HCT116 (cell line): ENCODE data around the gene HOXB7. TPM values are rescaled to one million over a fixed set of nuclear protein-coding genes. Genes with fewer than 3 reads are reported as not detected.

Source experiments
- ATAC-seq: fragments of 200-7000 bp; cut with Tn5 transposase; 2 replicates; pipeline ENCODE4 v1.9.1; 2020; ENCODE audit warnings: mild to moderate bottlenecking, moderate library complexity
- BruUV-seq: library from RNA; stranded (reverse); fragments of 400-500 nt; replicated peaks from 2 replicates; lab custom pipeline; 2021; lab: Mats Ljungman, UMichigan
- CTCF ChIA-PET: fragments of 300-600 bp; sonication (Branson Sonifier 250); formaldehyde crosslinking; loops from one replicate; lab custom pipeline; 2021; ENCODE audit warnings: antibody characterized with exemption; lab: Charles Lee
- POLR2A ChIA-PET: fragments of 300-600, 350-600 bp; sonication (Branson Sonifier 250); formaldehyde crosslinking; loops from one replicate; lab custom pipeline; 2021; ENCODE audit warnings: antibody characterized with exemption; lab: Charles Lee
- RAD21 ChIA-PET, 2 experiments: fragments of 300-600 bp; sonication (Branson Sonifier 250); formaldehyde crosslinking; loops; one replicate each; lab custom pipeline; 2023; ENCODE audit warnings: low total read pairs in 2 of 2; ENCODE audit not compliant: uncharacterized antibody in 2 of 2, unreplicated experiment in 2 of 2, low non-redundant PET in 1 of 2; lab: Charles Lee
- DNase-seq: peaks from one replicate; pipeline ENCODE4 v3.0.0-alpha.2; 2010; ENCODE audit warnings: low read depth, low spot score
- H2AFZ ChIP-seq: fragments of 200-600 bp; shearing (Covaris generic), sonication (generic); 2 replicates; pipeline ENCODE4 v1.6.1; 2017; ENCODE audit warnings: low read depth, mixed run types, mixed read lengths, antibody characterized with exemption, low read length; ENCODE audit not compliant: poor library complexity, severe bottlenecking
- H3K27ac ChIP-seq: 2 replicates; pipeline ENCODE4 v1.5.1; 2012; ENCODE audit warnings: low read depth, low read length
- H3K27me3 ChIP-seq: fragments of 200-600 bp; sonication (generic); 2 replicates; pipeline ENCODE4 v1.6.1; 2016; ENCODE audit warnings: mixed run types, low read length, mixed read lengths; ENCODE audit not compliant: insufficient read depth
- H3K36me3 ChIP-seq, 2 experiments: fragments of 200-500 bp in 1 of 2; fragments of 200-600 bp in 1 of 2; sonication (Bioruptor generic) in 1 of 2; sonication (generic) in 1 of 2; 2 replicates each; pipeline versions ENCODE4 v1.5.1 to v1.6.1; 2014 to 2016; ENCODE audit warnings: low read length in 2 of 2, inconsistent platforms in 1 of 2, mixed read lengths in 1 of 2, mixed run types in 1 of 2; ENCODE audit not compliant: insufficient read depth in 2 of 2, control insufficient read depth in 1 of 2
- H3K4me1 ChIP-seq, 2 experiments: fragments of 200-600 bp in 1 of 2; sonication (generic) in 1 of 2; 2 replicates each; pipeline versions ENCODE4 v1.5.1 to v1.6.1; 2012 to 2017; ENCODE audit warnings: low read length in 2 of 2, inconsistent platforms in 1 of 2, mild to moderate bottlenecking in 1 of 2, mixed read lengths in 1 of 2, mixed run types in 1 of 2, moderate library complexity in 1 of 2; ENCODE audit not compliant: insufficient read depth in 2 of 2, control insufficient read depth in 1 of 2
- H3K4me2 ChIP-seq: fragments of 200-600 bp; sonication (generic); 2 replicates; pipeline ENCODE4 v1.6.1; 2017; ENCODE audit warnings: mixed run types, low read length, mixed read lengths
- H3K4me3 ChIP-seq, 2 experiments: fragments of 200-600 bp in 1 of 2; sonication (generic) in 1 of 2; replicated peaks in 1 of 2; 2 replicates each; pipeline ENCODE4 v1.5.1; 2011 to 2016; ENCODE audit warnings: low read length in 2 of 2, control low read depth in 1 of 2, low read depth in 1 of 2, mild to moderate bottlenecking in 1 of 2, mixed read lengths in 1 of 2, mixed run types in 1 of 2
- H3K79me2 ChIP-seq: fragments of 200-600 bp; sonication (generic); 2 replicates; pipeline ENCODE4 v1.6.1; 2017; ENCODE audit warnings: mild to moderate bottlenecking, mixed run types, low read length, moderate library complexity, mixed read lengths; ENCODE audit not compliant: insufficient read depth
- H3K9ac ChIP-seq: fragments of 200-600 bp; sonication (generic); 2 replicates; pipeline ENCODE4 v1.6.1; 2016; ENCODE audit warnings: low read length, mixed read lengths
- H3K9me2 ChIP-seq: fragments of 200-600 bp; sonication (generic), shearing (Covaris generic); 2 replicates; pipeline ENCODE4 v1.6.1; 2017; ENCODE audit warnings: mixed run types, mild to moderate bottlenecking, moderate library complexity; ENCODE audit not compliant: insufficient read depth
- H3K9me3 ChIP-seq, 2 experiments: fragments of 200-500 bp in 1 of 2; fragments of 200-600 bp in 1 of 2; sonication (Bioruptor generic) in 1 of 2; sonication (generic) in 1 of 2; 2 replicates each; pipeline ENCODE4 v1.6.1; 2014 to 2017; ENCODE audit warnings: low read length in 2 of 2, mixed read lengths in 2 of 2, inconsistent platforms in 1 of 2, low read depth in 1 of 2, mild to moderate bottlenecking in 1 of 2, mixed run types in 1 of 2, moderate library complexity in 1 of 2; ENCODE audit not compliant: control insufficient read depth in 1 of 2, insufficient read depth in 1 of 2
- H4K20me1 ChIP-seq: fragments of 200-600 bp; sonication (generic), shearing (Covaris generic); 2 replicates; pipeline ENCODE4 v1.6.1; 2017; ENCODE audit warnings: mixed run types, mild to moderate bottlenecking, moderate library complexity; ENCODE audit not compliant: insufficient read depth
- CBX3 ChIP-seq: IDR thresholded peaks from 2 replicates; pipeline ENCODE4 v1.6.1; 2012; ENCODE audit warnings: low read depth
- CEBPB ChIP-seq: IDR thresholded peaks from 2 replicates; pipeline ENCODE4 v1.6.1; 2012; ENCODE audit warnings: low read depth
- CTCF ChIP-seq, 3 experiments: fragments of 200-600 bp in 1 of 3; sonication (generic) in 1 of 3; IDR thresholded peaks in 2 of 3; conservative IDR thresholded peaks in 1 of 3; 2 replicates each; pipeline ENCODE4 v1.5.1; 2012 to 2017; ENCODE audit warnings: low read depth in 2 of 3, low read length in 2 of 3, antibody characterized with exemption in 1 of 3, borderline replicate concordance in 1 of 3, control low read depth in 1 of 3, mild to moderate bottlenecking in 1 of 3, mixed read lengths in 1 of 3, mixed run types in 1 of 3, moderate library complexity in 1 of 3; ENCODE audit not compliant: insufficient read depth in 1 of 3
- ELF1 ChIP-seq: IDR thresholded peaks from 2 replicates; pipeline ENCODE4 v1.6.1; 2012; ENCODE audit warnings: low read depth, borderline replicate concordance
- EZH2phosphoT487 ChIP-seq: fragments of 200-600 bp; IDR thresholded peaks from 2 replicates; pipeline ENCODE4 v1.6.1; 2018; ENCODE audit warnings: antibody characterized with exemption, borderline replicate concordance
- FOSL1 ChIP-seq: IDR thresholded peaks from 2 replicates; pipeline ENCODE4 v1.6.1; 2012; ENCODE audit warnings: low read depth
- MAX ChIP-seq: IDR thresholded peaks from 2 replicates; pipeline ENCODE4 v1.6.1; 2012
- POLR2A ChIP-seq: IDR thresholded peaks from 2 replicates; pipeline ENCODE4 v1.7.0; 2011; ENCODE audit warnings: borderline replicate concordance; ENCODE audit not compliant: insufficient read depth, insufficient read length; ENCODE audit errors: extremely low read depth
- SP1 ChIP-seq: IDR thresholded peaks from 2 replicates; pipeline ENCODE4 v1.6.1; 2012; ENCODE audit warnings: low read depth
- SRF ChIP-seq: IDR thresholded peaks from 2 replicates; pipeline ENCODE4 v1.6.1; 2012; ENCODE audit warnings: low read depth
- YY1 ChIP-seq: IDR thresholded peaks from 2 replicates; pipeline ENCODE4 v1.6.1; 2011; ENCODE audit warnings: low read length, low read depth, moderate library complexity, mild to moderate bottlenecking; ENCODE audit not compliant: insufficient replicate concordance; ENCODE audit errors: extremely low read depth
- ZBTB33 ChIP-seq: IDR thresholded peaks from 2 replicates; pipeline ENCODE4 v1.6.1; 2011; ENCODE audit warnings: mild to moderate bottlenecking, low read length, moderate library complexity; ENCODE audit not compliant: insufficient replicate concordance; ENCODE audit errors: extremely low read depth
- ZNF274 ChIP-seq: fragments of 200-500 bp; sonication (Bioruptor generic); IDR thresholded peaks from 2 replicates; pipeline ENCODE4 v1.6.1; 2014; ENCODE audit warnings: mild to moderate bottlenecking, low read depth, low read length, inconsistent platforms
- intact Hi-C: fragments of 100-400 bp; cut with micrococcal nuclease; formaldehyde crosslinking; loops from 2 replicates; pipeline ENCODE4 v1.10.0; 2022
- total RNA-seq: library from RNA; stranded (reverse); gene quantifications from one replicate; pipeline ENCODE4 v1.2.1, GENCODE V29; 2021; ENCODE audit not compliant: unreplicated experiment

Gene HOXB7
- total RNA-seq, 1 experiment from 2014 or later = 33.6 TPM

GRCh38 chr17:48634493-48635208 lies 23.8 kb upstream of the HOXB7 start:
- H3K27me3 ChIP-seq = no peaks in the 10 kb centered on the region
- no peaks in the 10 kb centered on the region for H3K9me2 ChIP-seq
- TSS peak; percentile 3 for BruUV-seq
- H3K79me2 ChIP-seq = peaks cover 43% of the 10 kb centered on the region
- H3K9me3 ChIP-seq = no peaks in the 10 kb centered on the region
- no peak overlapping the region for H2AFZ ChIP-seq
- intact Hi-C loops = no loop called here
- no peak for TF ChIP-seq POLR2A
- TF ChIP-seq EZH2phosphoT487 = no peak
- TF ChIP-seq YY1 = no peak
- no peak for TF ChIP-seq ZNF274
- TF ChIP-seq CEBPB = no peak
- no peak for TF ChIP-seq ELF1
- no peak for TF ChIP-seq MAX
- TF ChIP-seq SP1 = no peak
- no peak for TF ChIP-seq SRF
- TF ChIP-seq CBX3 = no peak
- no peak for TF ChIP-seq CTCF (IDR thresholded peaks at IDR 0.05 in 2 of 3, conservative IDR thresholded peaks at IDR 0.05 in 1 of 3; ENCODE audit: borderline replicate concordance in 1 of 3, insufficient read depth in 1 of 3, low read depth in 2 of 3, low read length in 2 of 3)
- TF ChIP-seq FOSL1 = no peak
- TF ChIP-seq ZBTB33 = no peak
- CTCF ChIA-PET = no interaction called here
- H3K9ac ChIP-seq = no peak overlapping the region
- DNase-seq (no peak), ATAC-seq (no peak)
- peaks cover 4 to 7% of the 10 kb centered on the region in 2 experiments; a peak in 3 of 4 replicates for H3K4me1 ChIP-seq
- RAD21 ChIA-PET = no interaction called here
- no peak overlapping the region for H3K4me2 ChIP-seq
- no peak overlapping the region for H3K27ac ChIP-seq
- POLR2A ChIA-PET = interaction anchor here (1.0 kb wide), 1 partner anchor 8 kb away, joined by 3 read pairs; the partner anchor contains the start of gene HOXB9
- peaks cover 14 to 26% of the 10 kb centered on the region in 2 experiments; a peak in 3 of 4 replicates for H3K36me3 ChIP-seq
- no peak overlapping the region for H3K4me3 ChIP-seq
- H4K20me1 ChIP-seq = no peaks in the 10 kb centered on the region
